Activated T-helper 17 cell treated with anti-CD3 and anti-CD28 coated beads, Interleukin-2, amount 50 U/mL, for 72 hours (primary cell): ENCODE data around the gene RASA4. TPM values are rescaled to one million over a fixed set of nuclear protein-coding genes. Genes with fewer than 3 reads are reported as not detected.
A peak's percentile ranks its signal among the peaks of the same experiment; 100 is the strongest.
"Not testable (repeated sequence)": the region's sequence is repeated elsewhere in the genome, so short reads cannot be mapped to it uniquely, and the experiment has no call there.

Experiments used
- ATAC-seq: fragments of 150-1000 bp; cut with Tn5 transposase; replicated peaks from 2 replicates; pipeline ENCODE4 v1.10.0; 2021; ENCODE audit warnings: mild to moderate bottlenecking, moderate library complexity
- H3K27ac Mint-ChIP-seq: one replicate; pipeline ENCODE4 v1.8.0; 2022; ENCODE audit warnings: mixed read lengths
- H3K27me3 Mint-ChIP-seq: one replicate; pipeline ENCODE4 v1.8.0; 2022; ENCODE audit warnings: mixed read lengths
- H3K36me3 Mint-ChIP-seq: one replicate; pipeline ENCODE4 v1.8.0; 2022; ENCODE audit warnings: low read depth, mild to moderate bottlenecking, mixed read lengths
- H3K4me1 Mint-ChIP-seq: one replicate; pipeline ENCODE4 v1.8.0; 2022; ENCODE audit warnings: mixed read lengths
- H3K4me3 Mint-ChIP-seq: one replicate; pipeline ENCODE4 v1.8.0; 2022; ENCODE audit warnings: mild to moderate bottlenecking, mixed read lengths
- H3K9me3 Mint-ChIP-seq: one replicate; pipeline ENCODE4 v1.8.0; 2022; ENCODE audit warnings: mixed read lengths
- total RNA-seq, 2 donors: library from RNA; stranded (reverse); gene quantifications; one replicate each; pipeline ENCODE4 v1.2.3, GENCODE V29; 2022

The RASA4 gene
- total RNA-seq, 2 donors from 2014 or later, result 29.6 to 62.9 TPM

GRCh38 chr7:102613575-102614345 lies 2.8 kb downstream of the RASA4 start:
- not testable (repeated sequence) for H3K27ac Mint-ChIP-seq, H3K27me3 Mint-ChIP-seq, H3K36me3 Mint-ChIP-seq, H3K4me3 Mint-ChIP-seq, H3K4me1 Mint-ChIP-seq, H3K9me3 Mint-ChIP-seq
- peak; percentile 13 for ATAC-seq

DNA sequence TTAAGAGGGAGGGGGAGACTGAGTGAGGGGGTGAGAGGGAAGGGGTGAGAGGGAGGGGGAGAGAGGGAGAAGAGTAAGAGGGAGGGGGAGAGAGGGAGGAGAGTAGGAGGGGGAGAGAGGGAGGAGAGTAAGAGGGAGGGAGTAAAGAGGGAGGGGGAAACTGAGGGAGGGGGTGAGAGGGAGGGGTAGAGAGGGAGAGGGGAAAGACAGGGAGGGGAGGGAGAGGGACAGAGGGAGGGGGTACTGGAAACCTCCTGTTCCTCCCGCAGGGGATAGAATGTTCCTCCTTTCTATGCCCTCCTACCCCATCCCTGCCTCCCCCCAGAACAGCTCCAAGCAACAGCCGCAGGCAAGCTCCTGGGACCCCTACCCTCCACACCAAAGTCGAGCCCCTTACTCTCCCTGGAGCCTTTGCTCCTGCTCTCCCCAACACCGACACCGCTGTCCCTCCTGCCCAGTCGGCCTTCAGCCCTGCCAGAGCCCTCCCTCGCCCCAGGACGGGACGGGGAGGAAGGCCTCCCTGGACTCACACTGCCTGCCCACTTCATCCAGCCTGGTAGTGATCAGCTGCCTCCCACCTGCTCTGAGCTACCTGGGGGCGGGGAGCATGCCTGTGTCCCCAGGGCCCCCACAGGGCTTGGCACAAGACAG lies 4.8 kb downstream of the RASA4 start:
- H3K36me3 Mint-ChIP-seq, H3K4me1 Mint-ChIP-seq, H3K27me3 Mint-ChIP-seq, ATAC-seq, H3K9me3 Mint-ChIP-seq, H3K4me3 Mint-ChIP-seq, H3K27ac Mint-ChIP-seq: not testable (repeated sequence)

DNA sequence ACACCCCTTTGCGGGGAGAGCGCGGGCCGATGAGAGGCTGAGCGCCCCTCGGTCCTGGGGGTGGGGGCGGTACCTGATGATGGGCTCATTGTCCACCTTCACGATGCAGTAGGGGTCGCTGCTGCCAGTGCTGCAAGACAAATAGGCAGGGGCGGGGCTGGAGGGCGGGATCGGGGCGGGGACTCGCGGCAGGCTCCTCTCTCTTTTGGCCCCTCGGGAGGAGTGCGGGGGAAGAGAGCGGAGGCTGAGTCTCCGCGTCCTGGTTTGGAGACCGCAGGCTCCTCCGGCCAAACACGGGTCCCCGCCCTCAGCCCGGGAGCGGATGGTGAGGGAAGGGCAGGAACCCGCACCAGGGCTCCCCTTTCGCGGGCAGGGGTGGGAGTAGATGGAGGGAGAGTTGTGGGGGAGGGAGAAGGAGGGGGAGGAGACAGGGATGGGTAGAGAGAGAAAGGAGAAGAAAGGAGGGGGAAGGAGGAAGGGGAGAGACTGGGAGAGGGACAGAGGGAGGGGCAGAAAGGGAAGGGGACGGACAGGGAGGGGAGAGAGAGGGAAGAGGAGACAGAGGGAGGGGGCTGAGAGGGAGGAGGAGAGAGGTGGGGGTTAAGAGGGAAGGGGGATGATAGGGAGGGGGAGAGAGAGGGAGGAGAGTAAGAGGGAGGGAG lies 5.4 kb downstream of the RASA4 start:
- H3K27ac Mint-ChIP-seq, H3K4me3 Mint-ChIP-seq, H3K9me3 Mint-ChIP-seq, H3K27me3 Mint-ChIP-seq, H3K4me1 Mint-ChIP-seq, H3K36me3 Mint-ChIP-seq: not testable (repeated sequence)
- ATAC-seq, result peak; percentile 56

- not testable (repeated sequence) for H3K9me3 Mint-ChIP-seq, H3K4me1 Mint-ChIP-seq, ATAC-seq, H3K27me3 Mint-ChIP-seq, H3K4me3 Mint-ChIP-seq, H3K36me3 Mint-ChIP-seq, H3K27ac Mint-ChIP-seq
Observed at GRCh38 chr7:102610441-102610840, 6.1 kb downstream of the RASA4 start.

DNA sequence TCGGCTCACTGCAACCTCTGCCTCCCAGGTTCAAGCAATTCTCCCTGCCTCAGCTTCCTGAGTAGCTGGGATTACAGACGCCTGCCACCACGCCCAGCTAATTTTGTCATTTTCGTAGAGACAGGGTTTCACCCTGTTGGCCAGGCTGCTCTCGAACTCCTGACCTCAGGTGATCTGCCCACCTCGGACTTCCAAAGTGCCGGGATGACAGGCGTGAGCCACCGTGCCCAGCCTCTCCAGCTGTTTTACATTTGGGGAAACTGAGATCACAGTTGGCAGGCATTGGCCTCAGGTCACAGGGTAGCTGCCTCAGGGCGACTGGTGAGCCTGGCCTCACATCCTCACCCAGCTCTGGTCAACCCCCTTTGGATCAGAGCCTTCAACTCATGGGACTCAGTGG lies 6.8 kb downstream of the RASA4 start:
- ATAC-seq, H3K4me3 Mint-ChIP-seq, H3K36me3 Mint-ChIP-seq, H3K9me3 Mint-ChIP-seq, H3K27ac Mint-ChIP-seq, H3K27me3 Mint-ChIP-seq, H3K4me1 Mint-ChIP-seq: not testable (repeated sequence)

- not testable (repeated sequence) for H3K36me3 Mint-ChIP-seq, H3K4me1 Mint-ChIP-seq, H3K9me3 Mint-ChIP-seq, H3K27me3 Mint-ChIP-seq, H3K27ac Mint-ChIP-seq, H3K4me3 Mint-ChIP-seq, ATAC-seq
Observed at GRCh38 chr7:102606848-102607247, 9.7 kb downstream of the RASA4 start.

GRCh38 chr7:102604431-102605145 lies 12.0 kb downstream of the RASA4 start:
- peak; percentile 28 for ATAC-seq
- H3K27me3 Mint-ChIP-seq, H3K9me3 Mint-ChIP-seq: not testable (repeated sequence)

DNA sequence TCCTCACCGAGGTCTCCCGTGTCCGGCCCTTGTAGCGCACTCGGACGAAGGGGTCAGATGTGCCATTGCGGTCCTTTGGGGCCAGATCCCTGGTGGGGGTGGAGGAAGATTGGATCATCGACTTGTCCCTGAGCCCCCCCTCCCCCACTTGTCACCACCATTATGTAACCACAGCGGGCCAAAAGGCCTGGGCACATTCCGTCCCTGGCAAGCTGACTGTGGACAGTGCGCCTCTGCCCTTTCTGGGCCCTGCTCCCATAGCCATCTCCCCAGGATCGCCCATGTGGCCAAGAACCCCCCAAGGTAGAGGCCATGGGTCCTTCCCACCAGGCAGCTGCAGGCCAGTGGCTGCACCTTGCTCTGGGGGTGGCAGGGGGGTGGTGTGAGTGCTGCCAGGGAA lies 14.2 kb downstream of the RASA4 start:
- not testable (repeated sequence) for H3K27ac Mint-ChIP-seq, H3K27me3 Mint-ChIP-seq, H3K9me3 Mint-ChIP-seq, H3K4me3 Mint-ChIP-seq, H3K4me1 Mint-ChIP-seq, H3K36me3 Mint-ChIP-seq, ATAC-seq

More at GRCh38 chr7:102604431-102605145, 12.0 kb downstream of the RASA4 start:
- H3K36me3 Mint-ChIP-seq, H3K4me1 Mint-ChIP-seq, H3K27ac Mint-ChIP-seq, H3K4me3 Mint-ChIP-seq: not testable (repeated sequence)

- ATAC-seq, H3K27ac Mint-ChIP-seq, H3K27me3 Mint-ChIP-seq, H3K4me3 Mint-ChIP-seq, H3K9me3 Mint-ChIP-seq, H3K36me3 Mint-ChIP-seq, H3K4me1 Mint-ChIP-seq: not testable (repeated sequence)
Observed at GRCh38 chr7:102599699-102600098, 16.9 kb downstream of the RASA4 start.

DNA sequence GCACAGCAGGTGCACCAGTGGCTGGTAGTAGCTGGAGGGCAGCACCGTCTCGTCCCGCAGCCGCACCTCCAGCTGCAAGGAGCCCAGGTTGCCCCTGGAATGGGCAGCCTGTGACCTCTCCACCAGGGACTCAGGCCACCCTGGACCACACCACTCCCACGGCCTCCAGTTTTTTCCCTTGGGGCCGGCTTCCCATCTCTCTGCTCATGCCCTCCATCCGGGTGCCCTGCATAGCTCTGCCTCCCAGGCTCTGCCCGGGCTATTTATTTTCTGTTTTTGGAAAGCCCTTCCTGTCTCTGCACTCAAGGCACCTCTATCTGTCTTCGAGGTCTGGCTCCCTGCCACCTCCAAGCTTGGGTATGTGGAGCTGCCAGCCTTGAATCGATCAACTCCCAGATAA lies 20.5 kb downstream of the RASA4 start:
- H3K36me3 Mint-ChIP-seq, ATAC-seq, H3K4me1 Mint-ChIP-seq, H3K9me3 Mint-ChIP-seq, H3K27me3 Mint-ChIP-seq, H3K27ac Mint-ChIP-seq, H3K4me3 Mint-ChIP-seq: not testable (repeated sequence)

DNA sequence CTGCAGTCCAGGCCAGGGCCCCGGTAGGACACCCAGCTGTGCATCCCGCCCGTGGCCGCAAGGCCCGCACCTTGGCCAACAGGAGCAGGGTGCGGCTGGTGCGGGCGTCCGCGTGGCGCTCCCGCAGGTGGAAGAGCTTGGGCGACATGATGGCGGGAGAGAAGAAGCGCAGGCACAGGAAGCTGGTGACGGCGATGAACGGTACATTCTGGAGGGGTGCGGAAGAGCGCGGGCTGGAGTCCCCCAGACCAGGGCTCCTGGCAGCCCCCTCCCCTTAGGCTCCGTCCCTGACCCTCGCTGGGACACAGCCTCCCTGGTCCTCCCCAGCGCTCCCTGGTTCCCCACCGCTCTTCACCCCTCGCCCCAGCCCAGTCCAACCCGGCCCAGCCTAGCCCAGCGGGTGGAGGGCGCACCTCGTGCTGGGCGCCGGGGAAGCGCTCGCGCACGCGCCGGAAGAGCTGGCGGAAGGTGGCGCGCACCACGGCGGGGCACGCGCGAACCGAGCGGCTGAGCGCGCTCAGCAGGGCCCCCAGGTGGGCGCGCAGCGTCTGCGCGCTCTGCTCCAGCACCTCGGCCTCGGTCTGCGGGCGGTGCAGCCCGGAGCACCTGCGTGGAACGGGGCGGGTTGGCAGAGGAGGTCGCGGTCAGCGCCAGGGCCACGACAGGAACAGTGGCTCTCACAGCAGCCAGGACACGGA lies 22.8 kb downstream of the RASA4 start:
- H3K27ac Mint-ChIP-seq, H3K36me3 Mint-ChIP-seq, H3K4me3 Mint-ChIP-seq, H3K4me1 Mint-ChIP-seq, H3K27me3 Mint-ChIP-seq, H3K9me3 Mint-ChIP-seq: not testable (repeated sequence)
- peak; percentile 70 for ATAC-seq

DNA sequence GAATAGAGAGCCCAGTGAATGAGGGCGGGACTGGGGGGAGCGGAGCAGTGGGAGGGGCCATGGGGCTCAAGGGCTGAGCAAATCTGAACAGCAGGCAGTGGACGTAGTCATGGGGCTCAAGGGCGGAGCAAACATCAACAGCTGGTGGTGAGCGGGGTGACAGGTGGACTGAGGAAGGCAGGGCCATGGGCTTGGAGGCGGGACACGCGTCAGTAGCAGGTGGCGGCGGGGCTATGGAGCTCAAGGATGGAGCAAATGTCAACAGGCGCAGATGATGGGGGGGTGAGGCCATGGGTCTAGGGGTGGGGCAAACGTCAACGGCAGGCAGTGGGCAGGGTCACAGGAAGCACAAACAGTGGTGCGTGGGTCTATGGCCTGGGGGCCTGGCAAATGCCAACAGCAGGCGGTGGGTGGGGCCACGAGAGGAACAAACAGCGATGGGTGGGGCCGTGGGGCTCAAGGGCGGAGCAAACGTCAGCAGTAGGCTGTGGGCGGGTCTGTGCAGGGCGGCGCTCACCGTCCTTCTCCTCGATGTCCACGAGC lies 24.0 kb downstream of the RASA4 start:
- H3K27me3 Mint-ChIP-seq, H3K9me3 Mint-ChIP-seq, H3K36me3 Mint-ChIP-seq, H3K27ac Mint-ChIP-seq, H3K4me3 Mint-ChIP-seq, H3K4me1 Mint-ChIP-seq: not testable (repeated sequence)
- ATAC-seq, result peak; percentile 72

- H3K27me3 Mint-ChIP-seq, H3K36me3 Mint-ChIP-seq, H3K9me3 Mint-ChIP-seq, H3K4me1 Mint-ChIP-seq, H3K4me3 Mint-ChIP-seq, H3K27ac Mint-ChIP-seq: not testable (repeated sequence)
- peak; percentile 70 for ATAC-seq
Observed at GRCh38 chr7:102589857-102590256, 26.7 kb downstream of the RASA4 start.

- not testable (repeated sequence) for H3K4me1 Mint-ChIP-seq, H3K36me3 Mint-ChIP-seq, H3K27ac Mint-ChIP-seq, H3K27me3 Mint-ChIP-seq, H3K4me3 Mint-ChIP-seq, H3K9me3 Mint-ChIP-seq, ATAC-seq
Observed at GRCh38 chr7:102583495-102583894, 33.1 kb downstream of the RASA4 start.
